Measurements from ENCODE around the gene FJX1.

DNA sequence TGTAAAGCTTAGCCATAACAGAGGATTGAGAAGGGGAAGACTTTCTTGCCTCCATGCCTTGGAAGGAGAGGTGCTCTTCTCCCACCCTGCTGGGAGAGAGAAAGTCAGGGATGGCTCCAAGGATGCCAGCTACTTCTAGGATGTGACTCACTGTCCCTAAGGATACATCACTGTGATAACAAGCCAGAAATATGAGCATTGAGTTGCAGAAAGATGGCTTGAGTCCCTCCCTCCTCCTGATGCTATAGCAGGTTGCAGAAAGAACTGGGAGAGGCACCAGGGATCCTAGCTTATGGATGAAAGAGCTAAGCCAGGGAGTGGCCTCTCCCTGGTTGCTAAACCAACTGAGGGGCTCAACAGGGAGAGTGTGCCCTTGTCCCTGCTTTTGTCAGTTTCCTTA is 27.8 kb upstream of the FJX1 start:
- TF ChIP-seq, protein P1, sequence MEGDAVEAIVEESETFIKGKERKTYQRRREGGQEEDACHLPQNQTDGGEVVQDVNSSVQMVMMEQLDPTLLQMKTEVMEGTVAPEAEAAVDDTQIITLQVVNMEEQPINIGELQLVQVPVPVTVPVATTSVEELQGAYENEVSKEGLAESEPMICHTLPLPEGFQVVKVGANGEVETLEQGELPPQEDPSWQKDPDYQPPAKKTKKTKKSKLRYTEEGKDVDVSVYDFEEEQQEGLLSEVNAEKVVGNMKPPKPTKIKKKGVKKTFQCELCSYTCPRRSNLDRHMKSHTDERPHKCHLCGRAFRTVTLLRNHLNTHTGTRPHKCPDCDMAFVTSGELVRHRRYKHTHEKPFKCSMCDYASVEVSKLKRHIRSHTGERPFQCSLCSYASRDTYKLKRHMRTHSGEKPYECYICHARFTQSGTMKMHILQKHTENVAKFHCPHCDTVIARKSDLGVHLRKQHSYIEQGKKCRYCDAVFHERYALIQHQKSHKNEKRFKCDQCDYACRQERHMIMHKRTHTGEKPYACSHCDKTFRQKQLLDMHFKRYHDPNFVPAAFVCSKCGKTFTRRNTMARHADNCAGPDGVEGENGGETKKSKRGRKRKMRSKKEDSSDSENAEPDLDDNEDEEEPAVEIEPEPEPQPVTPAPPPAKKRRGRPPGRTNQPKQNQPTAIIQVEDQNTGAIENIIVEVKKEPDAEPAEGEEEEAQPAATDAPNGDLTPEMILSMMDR (IDR thresholded peaks at IDR 0.05): no peak
- no peak for TF ChIP-seq CREB1 (CRISPR knock-in tag; IDR thresholded peaks at IDR 0.05)
- no peak for TF ChIP-seq IRF2 (CRISPR knock-in tag; IDR thresholded peaks at IDR 0.05; ENCODE audit: borderline replicate concordance, low read depth)
- TF ChIP-seq NFE2L1 (CRISPR knock-in tag; IDR thresholded peaks at IDR 0.05): no peak
- no peak for TF ChIP-seq ZNF263 (CRISPR knock-in tag; IDR thresholded peaks at IDR 0.05; ENCODE audit: low read depth)
- TF ChIP-seq, protein P2, sequence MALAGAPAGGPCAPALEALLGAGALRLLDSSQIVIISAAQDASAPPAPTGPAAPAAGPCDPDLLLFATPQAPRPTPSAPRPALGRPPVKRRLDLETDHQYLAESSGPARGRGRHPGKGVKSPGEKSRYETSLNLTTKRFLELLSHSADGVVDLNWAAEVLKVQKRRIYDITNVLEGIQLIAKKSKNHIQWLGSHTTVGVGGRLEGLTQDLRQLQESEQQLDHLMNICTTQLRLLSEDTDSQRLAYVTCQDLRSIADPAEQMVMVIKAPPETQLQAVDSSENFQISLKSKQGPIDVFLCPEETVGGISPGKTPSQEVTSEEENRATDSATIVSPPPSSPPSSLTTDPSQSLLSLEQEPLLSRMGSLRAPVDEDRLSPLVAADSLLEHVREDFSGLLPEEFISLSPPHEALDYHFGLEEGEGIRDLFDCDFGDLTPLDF (CRISPR knock-in tag; IDR thresholded peaks at IDR 0.05): no peak
- no peak for TF ChIP-seq ZNF138 (CRISPR knock-in tag; conservative IDR thresholded peaks at IDR 0.05)
- TF ChIP-seq, protein P3, sequence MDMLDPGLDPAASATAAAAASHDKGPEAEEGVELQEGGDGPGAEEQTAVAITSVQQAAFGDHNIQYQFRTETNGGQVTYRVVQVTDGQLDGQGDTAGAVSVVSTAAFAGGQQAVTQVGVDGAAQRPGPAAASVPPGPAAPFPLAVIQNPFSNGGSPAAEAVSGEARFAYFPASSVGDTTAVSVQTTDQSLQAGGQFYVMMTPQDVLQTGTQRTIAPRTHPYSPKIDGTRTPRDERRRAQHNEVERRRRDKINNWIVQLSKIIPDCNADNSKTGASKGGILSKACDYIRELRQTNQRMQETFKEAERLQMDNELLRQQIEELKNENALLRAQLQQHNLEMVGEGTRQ (CRISPR knock-in tag; IDR thresholded peaks at IDR 0.05): no peak
- TF ChIP-seq FOXJ3 (CRISPR knock-in tag; IDR thresholded peaks at IDR 0.05; ENCODE audit: borderline replicate concordance): no peak
- no peak for TF ChIP-seq ZNF396 (CRISPR knock-in tag; IDR thresholded peaks at IDR 0.05; ENCODE audit: borderline replicate concordance)
